CD4-positive, alpha-beta T cell treated with Interferon alpha-2 for 1 hour (primary cell): ENCODE results near the gene PRR5.
A peak's percentile ranks its signal among the peaks of the same experiment; 100 is the strongest.

Source experiments
- DNase-seq, 2 donors: peaks; one replicate each; pipeline ENCODE4 v3.0.0-alpha.2; 2020 to 2022

The PRR5 gene, protein sequence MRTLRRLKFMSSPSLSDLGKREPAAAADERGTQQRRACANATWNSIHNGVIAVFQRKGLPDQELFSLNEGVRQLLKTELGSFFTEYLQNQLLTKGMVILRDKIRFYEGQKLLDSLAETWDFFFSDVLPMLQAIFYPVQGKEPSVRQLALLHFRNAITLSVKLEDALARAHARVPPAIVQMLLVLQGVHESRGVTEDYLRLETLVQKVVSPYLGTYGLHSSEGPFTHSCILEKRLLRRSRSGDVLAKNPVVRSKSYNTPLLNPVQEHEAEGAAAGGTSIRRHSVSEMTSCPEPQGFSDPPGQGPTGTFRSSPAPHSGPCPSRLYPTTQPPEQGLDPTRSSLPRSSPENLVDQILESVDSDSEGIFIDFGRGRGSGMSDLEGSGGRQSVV

DNA sequence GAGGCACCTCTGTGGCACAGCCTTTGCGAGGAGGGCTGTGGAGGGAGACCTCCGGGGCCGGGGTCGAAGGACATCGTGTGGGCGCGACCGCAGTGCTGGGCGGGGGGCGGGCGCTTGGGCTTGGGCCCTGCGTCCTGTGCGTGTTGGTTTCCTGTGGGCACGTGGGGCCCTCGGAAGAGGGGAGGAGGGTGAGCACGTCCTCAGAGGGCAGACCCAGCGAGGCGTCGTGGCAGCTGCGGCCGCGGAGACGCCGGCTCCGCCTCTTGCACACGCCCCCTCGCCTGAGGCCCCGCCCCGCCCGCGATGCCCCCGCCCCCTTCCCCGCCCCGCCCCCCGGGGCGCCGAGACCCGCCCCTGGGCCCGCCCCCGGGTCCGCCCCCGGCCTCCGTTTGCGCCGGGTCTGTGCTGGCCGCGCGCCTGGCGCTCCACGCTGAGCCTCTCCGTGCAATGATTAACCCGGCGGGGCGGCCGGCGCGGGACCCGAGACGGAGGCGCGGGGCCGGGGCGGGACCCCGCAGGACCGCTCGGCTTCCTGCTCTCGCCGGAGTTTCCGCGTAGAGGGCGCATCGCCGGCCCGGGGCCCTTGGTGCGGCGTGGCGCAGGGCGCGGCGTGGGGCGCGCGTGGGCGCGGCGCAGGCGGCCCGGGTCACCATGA, at the start of gene PRR5:
PRR5 (plus strand) TSS at position 381 of the 655 bp plus-strand sequence; CDS start at position 652, 271 bp downstream.
- DNase-seq = peak; percentile 89 to 90

DNA sequence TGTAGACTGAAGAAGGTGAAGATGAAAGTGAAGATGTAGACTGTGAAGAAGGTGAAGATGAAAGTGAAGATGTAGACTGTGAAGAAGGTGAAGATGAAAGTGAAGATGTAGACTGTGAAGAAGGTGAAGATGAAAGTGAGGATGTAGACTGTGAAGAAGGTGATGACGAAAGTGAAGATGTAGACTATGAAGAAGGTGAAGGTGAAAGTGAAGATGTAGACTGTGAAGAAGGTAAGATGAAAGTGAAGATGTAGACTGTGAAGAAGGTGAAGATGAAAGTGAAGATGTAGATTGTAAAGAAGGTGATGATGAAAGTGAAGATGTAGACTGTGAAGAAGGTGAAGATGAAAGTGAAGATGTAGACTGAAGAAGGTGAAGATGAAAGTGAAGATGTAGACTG, 49.1 kb upstream of the PRR5 start:
- DNase-seq = peak in 1 of 2 donors; percentile 46

DNA sequence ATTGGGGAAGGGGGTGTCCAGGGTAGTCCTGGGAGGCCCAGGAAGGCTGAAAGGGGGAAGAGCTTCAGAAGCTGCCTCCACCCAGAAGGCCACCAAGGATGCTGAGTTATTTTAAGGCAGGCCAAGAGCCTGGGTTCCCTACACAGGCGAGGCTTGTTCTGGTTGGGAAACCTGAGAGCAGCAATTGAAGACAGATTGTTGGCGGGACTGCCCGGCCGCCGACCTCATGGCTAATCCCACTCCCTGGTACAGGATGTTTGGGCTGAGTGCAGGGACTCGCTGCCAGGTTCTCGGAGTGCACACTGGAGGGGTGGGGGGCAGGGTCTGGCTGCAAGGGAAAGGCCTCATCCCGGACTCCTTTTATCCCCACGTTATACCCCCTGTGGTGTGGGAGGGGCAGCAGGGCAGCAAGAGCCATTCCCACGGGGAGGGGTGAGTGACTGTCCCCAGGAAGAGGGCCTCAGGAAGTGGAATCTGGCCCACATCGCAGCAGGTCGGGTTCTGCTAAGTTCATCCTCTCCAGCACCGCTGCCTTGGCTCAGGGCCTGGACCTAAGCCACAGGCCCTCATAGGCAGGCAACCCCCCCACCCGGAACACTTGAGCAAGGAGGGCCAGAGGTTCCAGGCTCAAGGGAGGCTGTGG, 43.6 kb upstream of the PRR5 start:
- no peak for DNase-seq

DNA sequence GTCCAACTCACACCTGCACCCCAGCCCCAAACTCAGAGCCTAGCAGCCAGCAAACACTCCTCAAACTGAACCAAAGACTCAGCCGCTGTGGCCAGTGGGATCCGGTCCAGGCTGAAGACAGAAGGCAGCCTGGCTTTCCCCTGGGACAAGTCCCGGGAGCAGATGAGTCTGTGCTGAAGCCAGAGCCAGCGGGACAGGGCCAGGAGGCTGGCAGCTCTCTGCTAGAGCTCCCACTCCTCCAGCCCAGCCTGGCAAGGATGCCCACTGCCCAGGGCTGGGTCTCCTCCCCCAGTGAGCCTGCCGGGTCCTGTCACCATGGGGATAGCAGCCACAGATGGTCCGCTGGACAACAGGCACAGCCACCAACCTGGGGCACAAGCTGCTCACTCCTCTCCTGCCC, 42.9 kb upstream of the PRR5 start:
- DNase-seq = no peak

DNA sequence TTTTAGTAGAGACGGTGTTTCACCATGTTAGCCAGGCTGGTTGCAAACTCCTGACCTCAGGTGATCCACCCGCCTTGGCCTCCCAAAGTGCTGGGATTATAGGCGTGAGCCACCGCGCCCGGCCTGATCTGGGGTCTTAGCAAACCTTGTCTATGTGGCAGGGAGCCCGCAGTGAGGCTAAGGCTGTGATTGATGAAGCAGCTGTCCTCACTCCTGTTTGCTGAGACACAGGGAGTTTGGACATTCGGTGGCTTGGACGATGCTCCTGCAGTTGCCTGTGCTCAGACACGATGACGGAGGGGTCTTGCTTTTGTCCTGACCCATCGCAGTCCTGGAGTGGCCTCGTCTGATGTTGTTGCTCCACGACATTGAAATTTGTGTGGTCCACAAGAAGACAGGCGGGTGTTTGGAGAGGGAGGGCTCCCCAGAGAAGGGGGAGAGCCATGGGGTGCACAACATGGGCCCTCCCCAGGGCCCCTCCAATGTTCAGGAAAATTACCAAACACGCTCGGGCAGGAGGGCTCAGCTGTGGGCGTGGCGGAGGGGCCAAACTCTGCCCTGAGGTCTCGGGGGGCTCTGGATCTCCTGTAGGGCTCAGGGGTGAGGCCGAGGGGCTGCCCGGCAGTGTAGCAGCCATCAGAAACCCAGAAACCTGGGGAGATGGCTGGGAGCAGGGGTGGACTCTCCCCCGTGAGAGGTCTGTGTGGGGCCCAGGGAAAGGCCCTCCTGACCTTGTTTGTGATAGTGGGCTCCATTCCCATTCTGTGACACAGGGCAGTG, 41.8 kb upstream of the PRR5 start:
- DNase-seq = no peak

DNA sequence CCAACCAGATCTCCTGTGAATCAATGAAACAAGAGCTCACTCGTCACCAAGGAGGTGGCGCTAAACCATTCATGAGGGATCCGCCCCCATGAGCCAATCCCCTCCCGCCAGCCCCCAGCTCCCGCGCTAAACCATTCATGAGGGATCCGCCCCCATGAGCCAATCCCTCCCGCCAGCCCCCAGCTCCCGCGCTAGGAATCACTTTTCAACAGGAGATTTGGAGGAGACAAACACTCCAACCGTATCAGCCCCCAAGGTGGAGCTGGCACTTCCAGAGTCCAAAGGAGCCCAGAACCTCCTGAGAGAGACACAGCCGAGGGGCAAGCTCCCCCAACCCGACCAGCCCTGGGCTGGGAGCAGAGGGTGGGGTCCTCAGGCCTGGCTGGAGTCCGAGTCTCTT, 40.9 kb upstream of the PRR5 start:
- no peak for DNase-seq

DNA sequence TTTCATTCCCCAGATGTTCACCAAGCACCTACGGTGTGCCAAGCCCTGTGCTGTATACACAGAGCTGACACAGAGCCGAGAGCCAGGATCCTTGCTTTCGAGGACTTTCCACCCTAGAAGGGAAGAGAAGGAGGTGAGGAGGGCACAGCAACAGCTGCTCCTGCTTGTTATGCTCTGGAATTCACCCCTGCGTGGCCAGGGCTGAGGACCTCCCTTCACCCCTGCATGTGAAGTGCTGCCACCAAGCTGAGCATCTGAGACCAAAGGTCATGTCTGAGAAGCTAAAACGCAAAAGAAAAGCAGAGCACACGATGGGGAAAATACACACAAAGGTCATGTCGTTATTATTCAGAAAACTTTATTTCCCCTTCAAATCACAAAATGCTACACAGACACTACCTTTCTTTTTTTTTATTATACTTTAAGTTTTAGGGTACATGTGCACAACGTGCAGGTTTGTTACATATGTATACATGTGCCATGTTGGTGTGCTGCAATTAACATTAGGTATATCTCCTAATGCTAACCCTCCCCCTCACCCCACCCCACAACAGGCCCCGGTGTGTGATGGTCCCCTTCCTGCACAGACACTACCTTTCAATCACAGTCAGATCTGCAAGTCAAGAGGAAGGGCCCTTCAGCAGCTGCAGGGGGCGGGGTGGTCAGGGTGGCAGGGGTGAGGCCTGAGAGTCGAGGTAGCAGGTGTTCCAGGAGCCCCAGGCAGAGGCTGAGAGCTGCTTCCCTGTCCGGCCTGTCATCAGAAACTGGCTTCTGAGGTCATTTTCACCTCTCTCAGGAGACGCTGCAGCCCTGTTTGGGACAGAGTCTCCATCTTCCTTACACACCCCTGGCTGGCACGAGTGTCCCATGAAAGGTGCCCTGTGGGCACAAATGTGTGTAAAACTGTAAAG, 40.1 kb upstream of the PRR5 start:
- no peak for DNase-seq

DNA sequence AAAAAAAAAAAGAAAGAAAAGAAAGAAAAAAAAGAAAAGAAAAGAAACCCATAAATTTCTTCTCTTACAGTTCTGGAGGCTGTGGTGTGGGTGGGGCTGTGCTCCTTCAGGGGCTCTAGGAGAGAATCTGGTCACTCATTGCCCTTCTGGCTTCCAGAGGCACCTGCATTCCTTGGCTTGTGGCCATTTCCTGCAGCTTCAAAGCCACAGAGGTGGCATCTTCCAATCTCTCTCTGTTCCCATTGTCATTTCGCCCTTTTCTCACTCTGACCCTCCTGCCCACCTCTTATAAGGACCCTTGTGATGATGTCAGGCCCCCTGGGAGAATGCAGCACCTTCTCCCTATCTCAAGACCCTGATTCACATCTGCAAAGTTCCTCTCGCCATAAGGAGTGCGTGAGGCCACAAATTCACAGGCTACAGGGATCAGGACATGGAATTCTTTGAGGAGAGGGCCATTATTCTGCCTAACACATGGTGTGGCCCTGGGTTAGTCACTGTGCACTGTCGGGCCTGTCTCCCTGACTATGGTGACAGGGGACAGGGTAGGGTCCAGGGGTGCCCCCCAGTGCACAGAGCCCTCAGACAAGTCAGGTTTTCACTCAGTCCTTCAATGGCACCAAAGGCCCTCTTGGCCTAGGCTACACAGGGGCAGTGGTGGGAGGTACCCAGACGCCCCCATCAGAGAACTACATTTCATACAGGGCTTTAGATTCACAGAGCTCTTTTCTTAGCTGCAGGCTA, 38.6 kb upstream of the PRR5 start:
- DNase-seq = no peak

DNA sequence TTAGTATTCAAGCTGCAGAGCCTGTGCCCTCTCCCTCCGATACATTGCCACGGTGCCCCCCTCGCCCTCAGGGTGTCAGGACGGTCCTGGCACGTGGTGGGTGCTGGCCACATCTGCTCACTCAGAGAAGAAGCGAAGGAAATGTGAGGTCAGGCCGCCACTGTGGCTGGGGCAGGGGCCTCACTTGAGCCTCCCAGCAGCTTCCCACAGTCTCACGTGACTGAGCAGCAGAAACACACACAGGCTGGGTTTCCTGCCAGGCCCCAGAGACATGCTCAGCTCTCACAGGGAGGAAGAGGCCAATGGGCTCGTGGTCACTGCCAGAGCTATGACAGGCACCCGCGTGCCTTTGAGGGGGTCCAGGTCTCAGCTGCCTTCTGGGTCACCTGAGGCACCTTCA, 37.9 kb upstream of the PRR5 start:
- peak; percentile 58 to 68 for DNase-seq

DNA sequence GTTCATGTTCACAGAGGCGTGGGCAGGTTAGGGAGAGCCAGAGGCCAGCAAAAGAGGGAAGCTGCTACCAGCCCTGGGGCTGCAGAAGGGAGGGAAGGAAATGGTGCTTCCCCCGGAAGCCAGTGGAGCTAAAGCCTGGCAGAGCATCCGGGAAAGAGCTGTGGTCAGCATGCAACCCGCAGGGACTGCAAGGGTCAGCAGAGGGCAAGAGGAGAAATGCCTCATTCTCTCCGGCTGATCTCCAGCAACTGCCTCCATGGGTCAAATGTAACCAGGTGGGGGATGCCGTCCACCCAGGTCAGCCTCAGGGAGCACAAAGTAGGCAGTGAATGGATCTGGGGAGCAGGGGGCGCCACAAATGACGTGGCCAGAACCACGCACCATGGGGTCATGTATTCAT, 36.9 kb upstream of the PRR5 start:
- DNase-seq = peak in 1 of 2 donors; percentile 28

DNA sequence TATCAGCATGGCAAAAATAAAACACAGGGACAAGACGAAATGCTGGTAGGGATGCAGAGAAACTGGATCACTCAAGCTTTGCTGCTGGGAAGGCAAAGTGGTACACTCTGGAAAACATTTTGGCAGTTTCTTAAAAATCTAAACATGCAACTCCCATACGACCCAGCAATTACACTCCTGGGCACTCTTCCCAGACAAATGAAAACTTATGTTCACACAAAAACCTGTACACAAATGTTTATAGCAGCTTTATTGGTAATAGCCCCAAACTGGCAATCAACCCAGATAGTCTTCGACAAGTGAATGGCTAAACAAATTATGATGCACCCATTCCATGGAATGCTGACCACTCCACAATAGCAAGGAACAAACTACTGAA, 35.8 kb upstream of the PRR5 start:
- no peak for DNase-seq

DNA sequence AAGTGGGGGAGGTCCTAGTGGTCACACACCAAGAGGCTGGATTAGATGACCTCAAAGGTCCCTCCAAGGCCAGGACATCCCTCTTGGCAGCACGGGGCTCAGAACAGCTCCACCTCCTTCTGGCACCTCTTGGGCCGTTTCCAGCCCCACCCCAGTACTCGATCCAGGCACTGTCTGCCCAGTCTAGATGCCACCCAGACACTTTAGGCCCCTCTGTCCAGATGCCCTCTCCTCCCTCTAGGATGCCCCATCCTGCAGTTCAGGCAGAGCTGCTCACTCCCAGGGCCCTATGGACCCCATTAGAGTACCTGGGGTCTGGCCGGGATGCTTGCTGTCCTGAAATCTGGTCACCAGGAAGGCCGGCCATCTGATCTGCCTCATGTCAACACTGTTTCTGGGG, 34.7 kb upstream of the PRR5 start:
- no peak for DNase-seq

DNA sequence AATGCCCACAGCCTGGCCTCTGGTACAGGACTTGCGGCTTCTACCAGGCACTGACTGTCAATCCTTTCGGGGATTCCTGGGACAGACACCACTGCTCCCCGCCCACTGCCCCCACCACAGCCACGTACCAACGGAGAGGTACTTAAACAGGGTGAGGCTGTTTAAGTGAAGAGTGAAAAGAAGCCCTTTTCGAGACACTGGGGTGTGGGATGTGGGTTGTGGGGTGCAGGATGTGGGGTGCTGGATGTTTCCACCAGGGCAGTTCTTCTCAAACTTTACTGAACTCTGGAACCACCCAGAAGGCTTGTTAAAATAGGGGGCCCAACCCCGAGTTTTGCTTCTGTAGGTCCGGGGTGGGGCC, 34.2 kb upstream of the PRR5 start:
- peak; percentile 64 to 84 for DNase-seq

DNA sequence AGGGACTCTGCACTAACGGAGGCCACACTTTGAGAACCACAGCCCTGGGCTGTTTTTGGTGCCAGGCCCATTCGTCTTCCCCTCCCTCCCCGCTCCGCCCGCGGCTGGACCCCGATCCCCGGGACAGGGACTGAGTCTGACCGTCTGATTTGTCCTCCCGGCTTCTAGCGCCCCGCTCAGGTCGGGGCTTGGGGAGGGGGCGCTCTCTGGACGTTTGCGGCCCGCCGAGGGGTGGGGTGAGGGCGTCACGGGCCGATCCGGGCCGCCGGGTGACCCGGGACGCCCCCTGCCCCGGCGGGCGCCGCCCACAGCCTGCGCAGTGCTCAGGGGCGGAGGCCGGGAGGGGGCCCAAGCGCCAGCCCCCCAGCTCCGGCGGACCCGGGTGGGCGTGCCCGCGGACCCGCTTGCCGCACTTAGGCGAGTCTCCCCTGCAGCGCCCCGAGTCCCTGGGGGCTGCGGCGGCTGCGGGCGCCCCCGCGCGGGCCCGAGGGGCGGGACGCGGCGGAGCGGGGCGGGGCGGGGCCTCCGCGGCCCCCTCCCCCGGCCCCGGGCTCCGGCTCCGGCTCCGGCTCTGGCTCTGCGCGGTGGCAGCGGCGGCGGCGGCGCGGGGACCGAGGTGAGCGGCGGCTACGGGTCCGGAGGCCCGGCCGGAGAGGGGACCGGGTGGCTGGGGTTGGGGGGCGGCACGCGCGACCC, 33.7 kb upstream of the PRR5 start:
- DNase-seq = peak; percentile 35 to 70

DNA sequence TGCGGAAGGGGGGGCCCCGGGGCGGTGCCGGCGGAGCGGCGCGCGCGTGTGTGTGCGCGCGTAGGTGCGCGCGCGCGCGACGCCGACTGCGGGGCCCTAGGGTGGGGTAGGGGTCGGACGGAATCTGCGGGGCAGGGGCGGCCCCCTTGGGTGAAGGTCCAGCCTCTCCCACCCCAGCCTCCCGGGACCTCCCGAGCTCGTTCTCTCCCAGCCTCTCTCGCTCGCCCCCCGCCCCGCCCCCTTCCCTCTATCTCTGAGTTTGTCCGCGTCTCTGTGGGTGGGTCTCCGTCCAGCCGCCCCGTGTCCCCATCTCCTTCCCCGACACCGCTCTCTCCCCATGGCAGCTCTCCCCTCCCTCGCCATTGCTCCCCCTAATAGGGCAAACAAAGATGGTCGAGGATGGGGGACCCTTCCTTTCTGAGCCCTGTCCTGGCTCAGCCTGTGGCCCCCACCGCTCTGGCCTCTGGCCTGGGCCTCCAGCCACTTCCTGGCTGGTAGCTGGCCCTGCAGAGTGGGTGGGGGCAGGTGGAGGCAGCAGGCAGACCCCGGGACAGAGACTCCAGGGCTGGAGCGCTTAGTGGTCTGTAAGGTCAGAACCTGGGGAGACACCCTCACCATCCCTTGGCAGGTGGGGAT, 33.0 kb upstream of the PRR5 start:
- no peak for DNase-seq

DNA sequence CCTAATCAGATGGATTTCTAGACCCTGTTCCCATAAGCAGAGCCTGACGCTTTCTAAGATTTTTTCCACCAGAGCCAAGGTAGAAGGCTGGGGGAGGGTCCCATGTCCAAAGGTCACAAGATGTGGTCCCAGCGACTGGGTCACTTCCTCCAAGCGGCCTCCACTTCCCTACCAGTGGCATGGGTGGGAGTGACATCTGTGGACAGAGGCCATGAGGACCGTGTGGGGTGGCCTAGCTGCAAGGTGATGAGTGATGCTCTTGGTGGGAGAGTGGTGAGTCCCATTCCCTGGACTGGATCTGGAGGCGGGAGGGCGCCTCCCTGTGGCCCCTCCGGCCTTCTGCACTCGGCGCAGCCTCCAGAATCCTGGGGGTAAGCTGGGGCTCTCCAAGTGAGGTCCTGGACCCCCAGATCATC, 32.4 kb upstream of the PRR5 start:
- peak in 1 of 2 donors; percentile 21 for DNase-seq

DNA sequence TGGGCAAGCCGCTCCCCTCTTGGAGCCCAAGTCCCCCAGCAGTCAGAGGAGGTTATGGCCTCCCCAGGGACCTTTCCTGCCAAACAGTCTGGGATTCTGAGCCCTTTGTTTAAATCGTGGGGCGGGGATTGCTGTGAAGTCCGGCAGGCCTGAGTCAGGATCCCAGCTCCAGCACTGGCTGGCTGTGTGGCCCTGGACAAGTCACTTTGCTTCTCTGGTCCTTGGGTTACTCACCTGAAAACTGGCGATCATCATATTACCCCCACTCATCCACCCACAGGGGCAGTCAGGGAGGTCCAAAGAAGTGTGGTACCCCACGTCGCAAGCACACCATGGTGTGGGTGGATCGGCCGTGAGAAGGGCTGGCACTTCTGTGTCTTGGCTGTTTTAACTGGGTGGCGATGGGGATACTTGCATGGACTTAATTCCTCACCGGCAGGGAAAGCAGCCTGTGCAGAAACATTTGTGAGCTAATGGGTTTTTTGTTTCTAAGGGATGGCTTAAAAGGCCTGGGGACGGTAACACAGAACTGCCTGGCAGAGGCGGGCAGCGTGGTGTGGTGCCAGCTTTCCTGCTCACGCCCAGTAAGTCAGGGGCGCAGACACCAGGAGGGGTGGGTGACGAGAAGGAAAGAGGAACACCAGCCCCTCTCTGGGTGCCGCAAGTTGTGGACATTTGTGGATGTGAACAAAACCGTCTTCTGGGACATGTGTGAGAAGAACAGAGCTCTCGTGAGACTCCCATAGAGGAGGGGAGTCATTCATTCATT, 31.6 kb upstream of the PRR5 start:
- DNase-seq = no peak

DNA sequence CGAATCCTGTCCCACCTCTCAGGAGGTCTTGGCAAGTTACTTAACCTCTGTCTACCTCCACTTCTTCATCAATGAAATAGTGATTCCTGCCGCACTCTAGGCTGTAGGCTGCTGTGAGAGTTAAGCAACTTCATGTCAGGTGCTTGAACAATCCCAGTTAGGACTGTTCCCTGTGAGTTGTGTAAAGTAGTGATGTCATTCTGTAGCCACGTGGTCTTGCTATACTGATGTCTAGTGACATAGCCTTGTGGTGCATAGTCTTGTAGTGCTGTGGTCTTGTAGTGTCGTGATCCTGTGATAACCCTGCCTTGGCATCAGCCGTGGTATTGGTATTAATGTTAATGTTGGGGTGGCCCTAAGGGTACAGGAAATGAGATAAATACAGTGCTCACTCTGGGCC, 30.3 kb upstream of the PRR5 start:
- DNase-seq = peak in 1 of 2 donors; percentile 46

DNA sequence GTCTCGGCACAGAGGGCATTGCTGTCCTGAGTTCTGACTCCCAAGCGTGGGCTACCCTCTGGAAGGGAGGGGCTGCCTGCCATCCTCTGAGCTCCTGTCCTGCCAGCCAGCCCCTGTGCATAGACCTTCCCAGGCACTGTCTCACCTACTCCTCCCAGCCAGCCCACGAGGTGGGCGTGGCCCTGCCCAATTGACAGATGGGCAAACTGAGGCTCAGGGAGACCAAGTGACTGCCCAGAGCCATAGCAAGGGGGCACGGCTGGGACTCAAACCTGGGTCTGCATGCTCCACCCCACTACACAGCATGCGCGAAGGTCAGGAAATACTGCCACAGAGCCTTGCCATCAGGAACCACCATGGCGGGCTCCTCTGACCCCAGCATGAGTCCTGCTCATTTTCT, 29.4 kb upstream of the PRR5 start:
- no peak for DNase-seq

DNA sequence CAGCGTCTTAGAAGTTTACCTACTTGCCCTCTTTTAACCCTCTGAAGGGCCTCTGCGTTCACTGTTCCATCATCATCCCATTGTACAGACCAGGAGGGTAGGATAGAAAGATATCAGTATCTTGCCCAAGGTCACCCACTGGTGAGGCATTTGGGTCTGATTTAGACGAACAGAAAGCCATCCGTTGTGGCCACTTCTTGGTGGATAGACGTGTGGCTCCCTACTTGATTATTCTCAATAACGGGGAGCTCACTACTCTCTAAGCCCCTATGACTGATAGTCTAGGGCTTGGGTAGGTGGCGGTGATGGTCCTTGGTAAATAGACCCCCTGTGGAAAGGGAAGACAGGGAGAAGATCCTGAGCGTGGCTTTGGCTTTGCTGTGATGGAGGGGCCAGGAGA, 28.6 kb upstream of the PRR5 start:
- DNase-seq = no peak
